ENCODE measurements around the gene GOLGA5.
"Not testable (repeated sequence)": the region's sequence is repeated elsewhere in the genome, so short reads cannot be mapped to it uniquely, and the experiment has no call there.

Gene GOLGA5

GRCh38 chr14:92793709-92794546 is at the start of gene GOLGA5:
Gene GOLGA5 (plus strand): TSS chr14:92794305. CDS start chr14:92797438, 3,133 bp downstream.
- peak; percentile 79 to 99 (median 98) for DNase-seq

GRCh38 chr14:92747701-92748258 is 46.3 kb upstream of the GOLGA5 start:
- peak in 1 of 58 donors; percentile 47 for DNase-seq

- DNase-seq = peak; percentile 73 to 99 (median 96)
Measured at GRCh38 chr14:92748259-92749016, 45.7 kb upstream of the GOLGA5 start, which contains the start of gene LGMN. Gene LGMN (minus strand): TSS chr14:92748627. CDS start chr14:92732786, 15,841 bp downstream.

- DNase-seq = not testable (repeated sequence)
Measured at GRCh38 chr14:92750222-92750728, 43.8 kb upstream of the GOLGA5 start.

- no peak for DNase-seq
Measured at GRCh38 chr14:92750994-92751400, 43.1 kb upstream of the GOLGA5 start.

GRCh38 chr14:92751819-92752218 is 42.3 kb upstream of the GOLGA5 start:
- DNase-seq = no peak

- DNase-seq = peak in 3 of 58 donors; percentile 6 to 12 (median 9)
Measured at GRCh38 chr14:92753250-92753649, 40.9 kb upstream of the GOLGA5 start.

GRCh38 chr14:92754966-92755365 is 39.1 kb upstream of the GOLGA5 start:
- no peak for DNase-seq

GRCh38 chr14:92755495-92755894 is 38.6 kb upstream of the GOLGA5 start:
- DNase-seq = no peak

- no peak for DNase-seq
Measured at GRCh38 chr14:92756446-92756845, 37.7 kb upstream of the GOLGA5 start.

- no peak for DNase-seq
Measured at GRCh38 chr14:92759300-92759678, 34.8 kb upstream of the GOLGA5 start.

GRCh38 chr14:92759679-92760523 is 34.2 kb upstream of the GOLGA5 start:
- no peak for DNase-seq

GRCh38 chr14:92760524-92760805 is 33.6 kb upstream of the GOLGA5 start:
- no peak for DNase-seq

- DNase-seq = not testable (repeated sequence)
Measured at GRCh38 chr14:92763666-92764631, 30.2 kb upstream of the GOLGA5 start.

- DNase-seq = not testable (repeated sequence)
Measured at GRCh38 chr14:92768236-92768635, 25.9 kb upstream of the GOLGA5 start.

- no peak for DNase-seq
Measured at GRCh38 chr14:92768795-92769194, 25.3 kb upstream of the GOLGA5 start.

- no peak for DNase-seq
Measured at GRCh38 chr14:92770484-92770883, 23.6 kb upstream of the GOLGA5 start.

GRCh38 chr14:92774572-92774971 is 19.5 kb upstream of the GOLGA5 start:
- DNase-seq = no peak

- DNase-seq = not testable (repeated sequence)
Measured at GRCh38 chr14:92775292-92775691, 18.8 kb upstream of the GOLGA5 start.

All from anterior cingulate cortex (tissue), 58 donors.